Measurements from ENCODE around the gene UPK1A. TPM values are rescaled to one million over a fixed set of nuclear protein-coding genes. Genes with fewer than 3 reads are reported as not detected.

The UPK1A gene
- total and polyA plus RNA-seq, 9 of the 15 experiments (the other 6 are each of a cell fraction or from before 2014, with no cell fraction given): 0.06 to 0.13 TPM; not detected in 7

DNA sequence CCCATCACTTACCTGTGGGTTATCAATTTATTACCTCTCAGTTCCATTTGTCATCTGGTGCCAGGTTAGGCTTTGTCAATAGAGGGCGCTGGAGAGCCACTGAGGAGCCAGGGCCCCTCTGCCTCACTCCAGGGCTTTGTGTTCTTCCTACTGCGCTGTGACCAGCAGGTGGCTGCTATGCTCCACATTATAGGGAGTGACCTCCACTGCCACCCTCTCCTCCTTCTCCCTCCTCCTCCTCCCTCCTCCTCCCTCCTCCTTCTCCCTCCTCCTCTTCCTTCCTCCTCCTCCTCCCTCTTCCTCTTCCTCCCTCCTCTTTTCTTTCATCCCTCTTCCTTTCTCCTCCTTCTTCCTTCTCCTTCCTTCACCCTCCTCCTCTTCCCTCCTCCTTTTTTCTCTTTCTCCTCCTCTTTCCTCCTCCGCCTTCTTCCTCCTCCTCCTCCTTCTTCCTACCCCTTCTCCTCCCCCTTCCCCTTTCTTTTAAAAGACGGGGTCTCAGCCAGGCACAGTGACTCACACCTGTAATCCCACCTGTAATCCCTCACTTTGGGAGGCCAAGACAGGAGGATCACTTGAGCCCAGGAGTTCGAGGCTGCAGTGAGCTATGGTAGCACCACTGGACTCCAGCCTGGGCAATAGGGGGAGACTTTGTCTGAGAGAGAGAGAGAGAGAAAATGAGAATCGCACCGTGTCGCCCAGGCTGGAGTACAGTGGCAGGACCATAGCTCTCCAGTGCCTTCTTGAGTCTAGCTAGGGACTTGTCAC is 27.7 kb downstream of the UPK1A start (continued):
- TF ChIP-seq ZBTB33 (CRISPR knock-in tag; IDR thresholded peaks at IDR 0.05) (0 out of 2 replicates have a peak, but pooled peaks have one; percentile 21), CCAR2 (IDR thresholded peaks at IDR 0.05; ENCODE audit: low read depth, low read length) (no peak), HCFC1 (IDR thresholded peaks at IDR 0.05; ENCODE audit: low read depth, low read length) (peak; percentile 47; the same call in 1 of the 2 replicates), SMARCA5 (IDR thresholded peaks at IDR 0.05) (0 out of 2 replicates have a peak, but pooled peaks have one; percentile 50), SNIP1 (IDR thresholded peaks at IDR 0.05; ENCODE audit: low read depth) (no peak), ARID4B (CRISPR knock-in tag; IDR thresholded peaks at IDR 0.05) (no peak), LARP7 (IDR thresholded peaks at IDR 0.05) (0 out of 2 replicates have a peak, but pooled peaks have one; percentile 28), NFIC (IDR thresholded peaks at IDR 0.05) (peak; percentile 49; the same call in 1 of the 2 replicates), POLR2B (IDR thresholded peaks at IDR 0.05; ENCODE audit: low read depth, partially characterized antibody) (no peak), ARID2 (IDR thresholded peaks at IDR 0.05) (peak; percentile 87), HDAC1 (IDR thresholded peaks at IDR 0.05) (peak; percentile 47 to 61; a peak in 1 of 4 replicates), TEAD2 (tag; IDR thresholded peaks at IDR 0.05) (no peak), ZNF263 (CRISPR knock-in tag; IDR thresholded peaks at IDR 0.05; ENCODE audit: borderline replicate concordance) (peak; percentile 100), ETS2 (tag; IDR thresholded peaks at IDR 0.05; ENCODE audit: borderline replicate concordance, poor library complexity, severe bottlenecking) (no peak), ZNF384 (IDR thresholded peaks at IDR 0.05; ENCODE audit: low read depth, low read length) (peak; percentile 36; the same call in 1 of the 2 replicates), ZBTB1 (CRISPR knock-in tag; IDR thresholded peaks at IDR 0.05; ENCODE audit: borderline replicate concordance, low read depth) (no peak), NONO (IDR thresholded peaks at IDR 0.05; ENCODE audit: low read depth in 2 of 2, low read length in 1 of 2) (peak in 1 of 2 experiments; percentile 76; a peak in 1 of 4 replicates), ZC3H8 (IDR thresholded peaks at IDR 0.05) (peak; percentile 54; the same call in 1 of the 2 replicates), SMAD3 (CRISPR knock-in tag; conservative IDR thresholded peaks at IDR 0.05) (no peak), TRIM24 (IDR thresholded peaks at IDR 0.05) (peak; percentile 28 to 47; a peak in 2 of 4 replicates)
- TF ChIP-seq, protein P1, sequence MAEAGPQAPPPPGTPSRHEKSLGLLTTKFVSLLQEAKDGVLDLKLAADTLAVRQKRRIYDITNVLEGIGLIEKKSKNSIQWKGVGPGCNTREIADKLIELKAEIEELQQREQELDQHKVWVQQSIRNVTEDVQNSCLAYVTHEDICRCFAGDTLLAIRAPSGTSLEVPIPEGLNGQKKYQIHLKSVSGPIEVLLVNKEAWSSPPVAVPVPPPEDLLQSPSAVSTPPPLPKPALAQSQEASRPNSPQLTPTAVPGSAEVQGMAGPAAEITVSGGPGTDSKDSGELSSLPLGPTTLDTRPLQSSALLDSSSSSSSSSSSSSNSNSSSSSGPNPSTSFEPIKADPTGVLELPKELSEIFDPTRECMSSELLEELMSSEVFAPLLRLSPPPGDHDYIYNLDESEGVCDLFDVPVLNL (CRISPR knock-in tag; IDR thresholded peaks at IDR 0.05; ENCODE audit: low read depth): 0 out of 2 replicates have a peak, but pooled peaks have one; percentile 38

All from K562 (cell line).